Lung (tissue), 12 donors: ENCODE measurements around the gene CCDC167. TPM values are rescaled to one million over a fixed set of nuclear protein-coding genes. Genes with fewer than 3 reads are reported as not detected.
A peak's percentile ranks its signal among the peaks of the same experiment; 100 is the strongest.

ENCODE experiments used
- ATAC-seq: fragments of 200-7000 bp; cut with Tn5 transposase; one replicate; pipeline ENCODE4 v1.9.1; 2020; ENCODE audit warnings: moderate number of reproducible peaks; ENCODE audit not compliant: insufficient read depth, low FRiP score
- DNase-seq, 3 donors: peaks; one replicate each; pipeline ENCODE4 v3.0.0-alpha.2; 2013 to 2017
- H3K27ac ChIP-seq, 2 donors: one replicate each; pipeline ENCODE4 v1.5.1; 2013; ENCODE audit warnings: mild to moderate bottlenecking in 2 of 2, moderate library complexity in 2 of 2, control low read depth in 1 of 2, inconsistent platforms in 1 of 2, low read depth in 1 of 2, low read length in 1 of 2
- H3K27me3 ChIP-seq, 3 donors: one replicate each; pipeline ENCODE4 v1.5.1; 2013; ENCODE audit warnings: low read length in 2 of 3; ENCODE audit not compliant: control insufficient read depth in 3 of 3, insufficient read depth in 3 of 3
- H3K36me3 ChIP-seq, 4 donors: one replicate each; pipeline ENCODE4 v1.5.1; 2013; ENCODE audit warnings: low read length in 4 of 4, mild to moderate bottlenecking in 1 of 4, moderate library complexity in 1 of 4; ENCODE audit not compliant: control insufficient read depth in 4 of 4, insufficient read depth in 4 of 4
- H3K4me1 ChIP-seq, 5 donors: one replicate each; pipeline ENCODE4 v1.5.1; 2013; ENCODE audit warnings: low read length in 5 of 5, mild to moderate bottlenecking in 2 of 5, moderate library complexity in 1 of 5; ENCODE audit not compliant: control insufficient read depth in 5 of 5, insufficient read depth in 5 of 5
- H3K4me3 ChIP-seq: one replicate; pipeline ENCODE4 v1.5.1; 2013; ENCODE audit warnings: mild to moderate bottlenecking, control low read depth, moderate library complexity
- H3K9ac ChIP-seq, 2 donors: one replicate each; pipeline ENCODE4 v1.5.1; 2013; ENCODE audit warnings: low read length in 2 of 2, control low read depth in 1 of 2; ENCODE audit not compliant: insufficient read depth in 1 of 2
- H3K9me3 ChIP-seq, 4 donors: one replicate each; pipeline ENCODE4 v1.5.1; 2013; ENCODE audit warnings: low read length in 3 of 4, mild to moderate bottlenecking in 1 of 4, moderate library complexity in 1 of 4; ENCODE audit not compliant: control insufficient read depth in 4 of 4, insufficient read depth in 3 of 4
- WGBS, 2 donors: extraction: QIAGEN DNeasy Blood & Tissue Kit; methylation state at CpG; one replicate each; pipeline ENCODE4 v1.1.7; 2013; 5-methylcytosine and 5-hydroxymethylcytosine counted together
- polyA plus RNA-seq, 2 donors: library from polyadenylated mRNA; stranded (reverse); fragments of 200-250 nt; gene quantifications; one replicate each; pipeline ENCODE4 v1.2.1, GENCODE V29; 2013
- total RNA-seq, 2 donors: library from RNA; depleted of rRNA in 1 of 2; stranded (reverse); fragments of >200 nt in 1 of 2; gene quantifications; one replicate each; pipeline ENCODE4 v1.2.1, GENCODE V29; 2014 to 2021
- TF ChIP-seq, protein P1 (sequence below): IDR thresholded peaks from 2 replicates; pipeline ENCODE4 v1.5.1; 2012; ENCODE audit warnings: mild to moderate bottlenecking; ENCODE audit errors: control extremely low read depth, extremely low read depth
- donor health status: control.
- donor health status: control.
- donor health status: Bipolar disorder and iron deficiency.
- donor health status: healthy.
- donor health status: DM: yes; HTN: yes; CAD: no.

The CCDC167 gene
- total and polyA plus RNA-seq, 4 donors: 13.4 to 54.6 (median 23.1) TPM

DNA sequence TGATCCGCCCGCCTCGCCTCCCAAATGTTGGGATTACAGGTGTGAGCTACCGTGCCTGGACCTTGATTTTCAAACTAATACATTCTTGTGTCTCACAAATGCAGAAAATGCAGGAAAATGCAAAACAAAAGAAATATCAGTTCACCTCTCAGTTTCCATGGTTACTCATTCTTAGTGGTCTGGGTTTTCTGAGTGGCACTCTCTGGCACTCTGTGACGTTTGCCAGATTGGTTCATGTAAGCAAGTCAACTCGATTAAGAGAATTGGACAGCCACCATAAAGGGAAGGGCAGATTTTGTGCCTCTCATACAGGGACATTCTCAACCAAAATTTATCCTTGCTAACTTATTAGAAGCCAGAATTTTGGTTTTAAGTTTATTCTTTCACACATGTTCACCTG, 58.0 kb downstream of the CCDC167 start:
- 87 to 93% methylated on average over 6 of the region's 6 CpGs for WGBS, 2 donors
- ATAC-seq (no peak), DNase-seq (no peak)
- no peaks in the 10 kb centered on the region for H3K27me3 ChIP-seq
- peak overlapping the region in 1 of 2 donors; percentile 31 for H3K27ac ChIP-seq
- H3K4me1 ChIP-seq: peaks cover 0 to 12% (median 0%) of the 10 kb centered on the region in 5 donors
- peaks cover 16 to 37% (median 34%) of the 10 kb centered on the region in 4 donors for H3K36me3 ChIP-seq
- no peak overlapping the region for H3K9ac ChIP-seq
- TF ChIP-seq, protein P1, sequence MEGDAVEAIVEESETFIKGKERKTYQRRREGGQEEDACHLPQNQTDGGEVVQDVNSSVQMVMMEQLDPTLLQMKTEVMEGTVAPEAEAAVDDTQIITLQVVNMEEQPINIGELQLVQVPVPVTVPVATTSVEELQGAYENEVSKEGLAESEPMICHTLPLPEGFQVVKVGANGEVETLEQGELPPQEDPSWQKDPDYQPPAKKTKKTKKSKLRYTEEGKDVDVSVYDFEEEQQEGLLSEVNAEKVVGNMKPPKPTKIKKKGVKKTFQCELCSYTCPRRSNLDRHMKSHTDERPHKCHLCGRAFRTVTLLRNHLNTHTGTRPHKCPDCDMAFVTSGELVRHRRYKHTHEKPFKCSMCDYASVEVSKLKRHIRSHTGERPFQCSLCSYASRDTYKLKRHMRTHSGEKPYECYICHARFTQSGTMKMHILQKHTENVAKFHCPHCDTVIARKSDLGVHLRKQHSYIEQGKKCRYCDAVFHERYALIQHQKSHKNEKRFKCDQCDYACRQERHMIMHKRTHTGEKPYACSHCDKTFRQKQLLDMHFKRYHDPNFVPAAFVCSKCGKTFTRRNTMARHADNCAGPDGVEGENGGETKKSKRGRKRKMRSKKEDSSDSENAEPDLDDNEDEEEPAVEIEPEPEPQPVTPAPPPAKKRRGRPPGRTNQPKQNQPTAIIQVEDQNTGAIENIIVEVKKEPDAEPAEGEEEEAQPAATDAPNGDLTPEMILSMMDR: no peak
- H3K9me3 ChIP-seq: no peaks in the 10 kb centered on the region
- no peak overlapping the region for H3K4me3 ChIP-seq

DNA sequence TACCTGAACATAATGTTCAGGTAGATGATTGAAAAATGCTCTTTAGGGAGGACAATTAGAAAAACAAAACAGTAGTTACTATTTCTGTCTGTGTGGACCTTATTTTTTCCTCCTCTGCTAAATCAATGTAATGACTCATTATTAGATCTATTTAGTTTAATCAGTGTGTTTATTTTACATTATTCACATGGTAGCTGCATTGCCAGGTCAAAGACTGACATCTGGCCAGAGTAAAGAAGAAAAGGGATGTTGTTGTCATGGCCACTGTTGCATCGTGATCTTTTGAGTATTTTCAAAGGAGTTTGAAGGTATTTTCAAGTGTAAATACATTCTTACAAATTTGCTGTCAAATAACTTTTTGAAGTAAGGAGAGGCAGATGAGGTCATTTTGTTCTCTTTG, 60.8 kb downstream of the CCDC167 start:
- H3K9me3 ChIP-seq: no peaks in the 10 kb centered on the region
- H3K27me3 ChIP-seq: no peaks in the 10 kb centered on the region
- H3K36me3 ChIP-seq: peaks cover 20 to 34% (median 22%) of the 10 kb centered on the region in 4 donors
- no peak overlapping the region for H3K27ac ChIP-seq
- H3K4me3 ChIP-seq: no peak overlapping the region
- ATAC-seq (no peak), DNase-seq (no peak)
- peaks cover 3 to 10% (median 5%) of the 10 kb centered on the region in 5 donors for H3K4me1 ChIP-seq
- 51 to 78% methylated on average over 1 of the region's 1 CpG for WGBS, 2 donors
- TF ChIP-seq, protein P1: no peak
- H3K9ac ChIP-seq: no peak overlapping the region

DNA sequence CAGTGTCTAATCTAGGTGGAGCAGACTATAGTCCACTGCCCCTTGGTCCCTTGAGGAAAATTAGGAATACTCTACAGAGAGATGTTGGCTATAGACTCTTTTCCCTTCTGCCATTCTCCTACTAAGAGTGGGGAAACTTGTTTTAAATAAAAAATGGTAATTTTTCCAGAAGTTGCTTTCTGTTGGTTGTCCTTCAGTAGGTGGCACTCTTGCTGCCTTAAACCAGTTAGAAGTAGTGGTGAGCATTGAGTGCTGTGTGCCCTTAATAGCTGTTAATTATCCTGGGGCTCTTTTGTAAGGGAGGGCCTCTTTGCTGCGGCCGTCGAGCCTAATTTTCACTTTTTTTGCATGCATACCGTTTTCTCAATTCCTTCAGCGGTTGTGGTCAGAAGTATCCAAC, 63.9 kb downstream of the CCDC167 start:
- no peaks in the 10 kb centered on the region for H3K27me3 ChIP-seq
- H3K4me3 ChIP-seq: no peak overlapping the region
- H3K9me3 ChIP-seq: no peaks in the 10 kb centered on the region
- WGBS, 2 donors: 88 to 89% methylated on average over 5 of the region's 5 CpGs
- no peak for ATAC-seq
- H3K4me1 ChIP-seq: peaks cover 3 to 15% (median 5%) of the 10 kb centered on the region in 5 donors
- no peak overlapping the region for H3K9ac ChIP-seq
- TF ChIP-seq, protein P1: no peak
- peaks cover 16 to 33% (median 19%) of the 10 kb centered on the region in 4 donors for H3K36me3 ChIP-seq
- DNase-seq: no peak
- no peak overlapping the region for H3K27ac ChIP-seq

DNA sequence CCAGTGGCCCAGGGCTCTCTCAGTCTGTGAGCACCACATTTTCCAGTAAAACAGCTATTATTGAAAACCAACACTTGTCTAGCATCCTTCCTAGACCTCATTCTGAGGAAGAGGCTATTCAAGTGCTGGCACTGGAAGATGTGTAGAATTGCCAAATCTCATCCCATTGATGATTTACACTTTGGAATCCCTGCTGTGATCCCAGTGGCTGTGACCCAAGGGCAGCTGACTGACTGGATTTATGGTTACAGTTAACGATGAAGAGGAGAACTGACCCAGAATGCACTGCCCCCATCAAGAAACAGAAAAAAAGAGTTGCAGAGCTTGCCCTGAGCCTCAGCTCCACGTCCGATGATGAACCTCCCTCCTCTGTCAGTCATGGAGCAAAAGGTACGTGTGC, 64.3 kb downstream of the CCDC167 start:
- no peak overlapping the region for H3K9ac ChIP-seq
- WGBS, 2 donors: 87 to 98% methylated on average over 4 of the region's 4 CpGs
- peaks cover 13 to 32% (median 18%) of the 10 kb centered on the region in 4 donors for H3K36me3 ChIP-seq
- H3K4me3 ChIP-seq: no peak overlapping the region
- DNase-seq (no peak), ATAC-seq (no peak)
- no peaks in the 10 kb centered on the region for H3K27me3 ChIP-seq
- H3K27ac ChIP-seq: no peak overlapping the region
- H3K4me1 ChIP-seq: peaks cover 3 to 15% (median 5%) of the 10 kb centered on the region in 5 donors
- H3K9me3 ChIP-seq: no peaks in the 10 kb centered on the region
- TF ChIP-seq, protein P1: no peak
